SKM-1 (cell line): ENCODE measurements around the gene PTPRZ1.
A peak's percentile ranks its signal among the peaks of the same experiment; 100 is the strongest.

Experiments
- DNase-seq: peaks from one replicate; lab custom pipeline; 2025; ENCODE audit not compliant: unreplicated experiment; lab: John Stamatoyannopoulos, UW

Gene PTPRZ1

DNA sequence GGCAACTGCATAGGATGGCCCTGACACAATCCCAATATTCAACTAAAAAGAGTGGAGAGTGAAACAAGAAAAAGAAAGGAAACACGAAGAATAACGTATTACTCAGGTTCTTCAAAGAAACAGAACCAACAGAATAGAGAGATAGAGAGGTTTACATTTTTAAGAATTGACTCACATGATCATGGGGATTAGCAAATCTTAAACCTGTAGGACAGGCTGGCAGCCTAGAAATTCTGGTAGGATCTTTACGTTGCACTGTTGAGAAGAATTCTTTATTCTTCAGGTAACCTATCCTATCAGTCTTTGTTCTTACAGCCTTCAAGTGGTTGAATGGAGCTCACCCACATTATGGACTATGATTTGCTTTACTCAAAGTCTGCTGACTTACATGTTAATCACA is 167.2 kb downstream of the PTPRZ1 start:
- no peak for DNase-seq

DNA sequence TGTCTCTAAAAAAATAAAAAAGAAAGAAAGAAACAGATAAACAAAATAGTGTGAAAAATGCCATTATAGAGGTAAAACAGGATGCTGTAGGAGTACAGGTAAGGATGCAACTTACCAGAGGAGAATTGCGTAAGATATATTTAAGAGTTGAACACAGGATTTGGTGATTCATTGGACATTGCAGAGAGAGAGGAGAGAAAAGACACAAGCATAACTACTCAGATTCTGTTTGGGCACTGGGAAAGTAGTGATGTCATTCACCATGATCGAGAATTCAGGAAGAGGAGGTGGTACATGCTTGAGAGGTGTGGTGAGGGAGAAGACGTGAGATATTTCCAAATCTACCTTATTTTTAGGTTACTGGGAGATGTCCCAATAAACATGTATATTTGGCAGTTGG is 173.4 kb downstream of the PTPRZ1 start:
- no peak for DNase-seq

GRCh38 chr7:122054393-122054792 is 181.4 kb downstream of the PTPRZ1 start:
- DNase-seq, result no peak

- DNase-seq, result no peak
Measured at GRCh38 chr7:122055073-122055472, 182.1 kb downstream of the PTPRZ1 start.

DNA sequence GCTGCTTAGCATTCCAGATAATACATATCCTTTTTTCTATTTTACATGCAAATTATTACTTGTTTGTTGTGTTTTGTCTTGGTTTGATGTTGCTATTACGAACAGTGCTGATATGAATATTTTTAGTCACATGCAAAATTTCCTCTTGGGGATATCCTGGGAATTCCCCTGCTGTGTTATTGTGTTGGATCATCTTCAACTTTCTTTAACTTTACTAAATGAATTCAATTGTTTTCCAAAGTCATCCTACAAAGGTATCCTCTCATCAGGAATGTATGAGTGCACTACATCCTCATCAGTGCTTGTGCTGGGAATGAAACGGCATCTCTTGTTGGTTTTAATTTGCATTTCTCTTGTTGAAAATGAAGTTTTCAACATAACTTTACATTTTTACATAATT is 184.0 kb downstream of the PTPRZ1 start:
- DNase-seq, result no peak

GRCh38 chr7:122059542-122059941 is 186.6 kb downstream of the PTPRZ1 start:
- no peak for DNase-seq

DNA sequence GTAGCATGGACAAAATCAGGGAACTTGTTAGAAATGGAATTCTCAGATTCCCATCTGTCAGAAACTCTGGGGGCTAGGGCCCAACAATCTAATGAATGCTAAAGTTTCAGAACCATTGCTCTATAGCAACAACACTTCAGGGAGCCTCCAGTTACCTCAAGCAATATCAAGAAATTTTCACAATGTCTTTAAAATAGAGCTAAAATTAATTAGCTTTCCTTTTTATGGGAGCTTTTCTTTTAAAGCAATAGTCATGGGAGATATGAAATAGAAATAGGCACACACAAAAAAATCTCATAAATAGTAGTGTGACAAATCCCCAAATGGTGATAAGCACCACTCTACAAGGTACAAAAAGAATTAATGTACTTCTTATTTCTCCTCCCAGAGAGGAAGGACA is 190.2 kb downstream of the PTPRZ1 start:
- DNase-seq, result no peak

DNA sequence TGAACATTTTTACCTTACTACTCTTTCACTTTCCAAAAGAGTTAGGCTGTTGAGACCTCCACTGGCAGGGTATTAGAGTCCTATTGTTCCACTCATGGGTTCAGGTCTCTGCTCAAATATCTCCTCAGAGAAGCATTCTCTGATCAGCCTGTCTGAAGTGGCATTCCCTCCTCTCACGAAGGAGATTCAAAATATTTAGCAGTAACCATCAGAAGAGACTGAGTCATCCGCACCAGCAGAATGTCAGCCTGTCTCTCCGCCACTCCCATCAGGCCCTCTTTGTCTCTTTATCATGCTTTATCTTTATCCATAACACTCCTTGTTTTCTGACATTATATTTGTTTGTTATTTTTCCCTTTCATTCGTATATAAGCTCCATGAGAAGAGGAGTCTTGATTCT is 192.0 kb downstream of the PTPRZ1 start:
- no peak for DNase-seq

GRCh38 chr7:122067077-122067476 is 194.1 kb downstream of the PTPRZ1 start:
- no peak for DNase-seq

DNA sequence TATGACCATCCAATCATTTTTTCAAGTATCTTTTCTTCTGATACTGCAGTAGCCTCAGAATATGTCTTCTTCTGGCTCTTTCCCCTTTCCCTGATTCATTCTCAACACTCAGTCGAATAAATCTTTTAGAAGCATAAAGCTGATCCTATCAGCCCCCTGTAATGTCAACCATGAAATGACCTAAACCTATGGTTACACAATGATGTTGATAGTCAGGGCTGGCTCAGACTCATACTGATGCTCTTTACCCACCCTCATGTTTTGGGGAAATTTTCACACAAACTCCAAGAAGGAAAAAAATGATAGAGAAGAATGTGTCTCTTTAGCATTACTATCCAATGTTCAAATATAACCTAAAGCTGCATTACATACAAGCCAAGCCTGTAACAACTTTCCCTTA is 195.1 kb downstream of the PTPRZ1 start:
- DNase-seq, result no peak

DNA sequence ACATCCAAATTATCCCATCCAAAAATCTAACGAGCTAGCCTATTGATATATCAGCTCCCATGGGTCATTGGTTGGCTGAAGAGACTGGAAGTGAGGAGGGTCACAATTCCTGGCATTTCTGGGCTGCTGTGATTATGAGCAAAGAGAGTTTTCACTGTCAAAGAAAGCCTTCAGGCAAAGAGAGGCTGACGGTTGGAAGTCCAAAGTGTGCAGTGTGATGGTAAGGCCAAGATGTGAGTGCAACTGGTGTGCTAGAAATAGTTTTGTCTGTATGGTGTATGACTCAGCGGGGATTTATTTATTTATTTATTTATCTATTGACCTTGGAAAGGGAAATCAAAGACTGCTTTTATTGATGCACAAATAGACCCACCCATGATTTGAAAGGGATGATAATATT is 196.0 kb downstream of the PTPRZ1 start:
- DNase-seq, result no peak

DNA sequence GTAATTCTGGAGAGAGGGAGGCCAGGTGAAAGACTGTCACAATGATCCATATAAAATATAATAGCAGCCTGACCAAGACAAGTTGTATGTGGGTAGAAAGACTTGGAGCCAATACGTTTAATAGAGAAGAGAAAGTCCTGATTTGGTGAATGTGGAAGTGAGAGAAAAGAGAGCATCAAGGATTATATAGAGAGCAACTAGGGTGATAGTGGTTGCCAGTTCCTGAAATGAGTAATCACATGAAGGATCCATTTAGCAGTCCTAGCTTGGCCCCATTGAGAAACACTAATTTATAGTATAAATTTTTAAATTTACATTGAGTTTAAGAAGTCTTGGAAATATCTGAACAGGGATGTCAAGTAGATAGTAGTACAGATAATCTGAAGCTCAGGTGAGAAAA is 197.1 kb downstream of the PTPRZ1 start:
- no peak for DNase-seq

DNA sequence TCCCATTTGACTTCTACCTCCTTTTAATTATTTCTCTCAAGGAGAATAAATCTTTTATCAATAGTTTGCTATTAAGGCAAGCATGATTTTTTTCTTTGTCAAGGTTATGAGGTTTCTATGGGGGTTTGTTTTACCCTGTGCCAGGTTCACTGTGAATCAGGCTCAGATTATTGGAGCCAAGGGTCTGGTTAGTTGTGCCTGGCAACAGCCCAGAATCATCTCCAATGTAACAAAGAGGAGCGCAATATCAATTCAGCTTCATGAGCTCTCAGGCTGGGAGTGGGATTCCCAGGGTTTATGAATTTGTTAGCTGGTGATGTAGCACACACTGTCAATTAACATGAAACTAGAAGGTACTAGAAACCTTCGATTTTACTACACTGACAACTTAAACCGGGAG is 197.9 kb downstream of the PTPRZ1 start:
- no peak for DNase-seq

GRCh38 chr7:122072272-122072671 is 199.3 kb downstream of the PTPRZ1 start:
- DNase-seq, result no peak

GRCh38 chr7:122072924-122073599 is 200.1 kb downstream of the PTPRZ1 start:
- DNase-seq, result no peak

DNA sequence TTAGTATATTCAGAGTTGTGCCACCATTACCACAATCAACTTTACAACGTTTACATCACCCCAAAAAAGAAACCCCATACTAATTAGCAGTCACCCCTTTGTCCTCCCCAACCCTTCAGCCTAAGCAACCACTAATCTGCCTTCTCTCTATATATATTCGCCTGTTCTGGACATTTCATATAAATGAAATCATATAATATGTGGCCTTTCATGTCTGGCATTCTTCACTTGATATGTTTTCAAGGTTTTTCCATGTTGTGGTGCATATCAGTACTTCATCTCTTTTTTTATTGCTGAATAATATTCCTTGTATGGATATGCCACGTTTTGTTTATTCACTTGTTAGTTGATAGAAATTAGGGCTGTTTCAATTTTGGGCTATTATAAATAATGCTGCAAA is 200.7 kb downstream of the PTPRZ1 start:
- no peak for DNase-seq

- DNase-seq, result no peak
Measured at GRCh38 chr7:122082160-122082559, 209.2 kb downstream of the PTPRZ1 start.

DNA sequence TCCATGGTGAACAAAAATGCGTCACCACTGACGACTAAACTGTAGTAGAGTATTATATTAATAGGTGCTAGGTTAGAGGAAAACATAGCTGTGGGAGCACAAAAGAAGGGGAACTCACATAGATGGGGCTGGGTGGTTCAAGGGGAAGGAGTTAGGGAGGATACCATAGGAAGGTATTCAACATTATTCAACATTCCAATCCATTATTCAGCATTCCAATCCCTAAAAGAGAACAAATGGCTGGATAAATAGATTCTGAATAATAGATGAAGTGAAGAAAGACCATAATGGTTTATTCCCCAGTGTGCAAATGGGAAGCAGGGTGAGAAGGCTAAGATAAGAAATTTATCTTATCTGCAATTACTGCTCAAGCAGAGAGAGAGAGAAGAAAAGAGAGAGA is 209.7 kb downstream of the PTPRZ1 start:
- no peak for DNase-seq

- DNase-seq, result peak; percentile 53
Measured at GRCh38 chr7:122092964-122093797, 220.2 kb downstream of the PTPRZ1 start.

DNA sequence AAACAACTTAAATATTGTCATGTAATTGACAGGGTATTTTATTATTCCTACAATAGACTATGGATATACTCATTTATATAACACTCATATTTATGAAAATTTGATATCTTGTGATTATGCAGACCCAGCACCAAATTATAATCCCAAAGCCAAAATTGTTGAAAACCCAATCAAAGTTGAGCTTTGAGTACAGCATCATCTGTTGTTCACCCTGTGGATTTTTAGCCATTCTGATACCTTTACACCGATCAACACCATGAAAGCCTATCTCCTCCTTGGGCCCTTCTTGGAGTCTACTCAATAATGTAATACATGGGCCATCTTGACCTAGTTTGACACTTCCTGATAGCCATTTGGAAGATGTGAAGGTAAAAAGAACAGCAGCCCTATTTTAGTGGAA is 221.6 kb downstream of the PTPRZ1 start:
- no peak for DNase-seq

DNA sequence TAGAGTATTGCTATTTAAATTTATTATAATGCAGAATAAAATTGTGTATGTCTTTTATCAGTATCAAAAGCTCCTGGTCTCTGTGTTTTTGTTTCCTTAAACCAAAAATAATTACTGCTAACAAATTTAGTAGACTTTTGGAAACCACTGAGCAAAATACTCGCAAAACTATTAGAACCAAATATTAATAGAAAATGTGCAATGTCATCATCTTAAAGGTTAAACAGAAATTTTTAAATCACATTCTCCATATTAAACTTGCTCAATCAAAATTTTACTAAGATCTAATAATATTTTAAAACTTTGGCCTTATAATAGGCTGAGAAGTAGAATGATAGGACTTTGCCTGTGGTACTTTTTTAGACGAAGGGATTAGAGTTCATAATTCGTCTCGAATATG is 222.7 kb downstream of the PTPRZ1 start:
- no peak for DNase-seq

DNA sequence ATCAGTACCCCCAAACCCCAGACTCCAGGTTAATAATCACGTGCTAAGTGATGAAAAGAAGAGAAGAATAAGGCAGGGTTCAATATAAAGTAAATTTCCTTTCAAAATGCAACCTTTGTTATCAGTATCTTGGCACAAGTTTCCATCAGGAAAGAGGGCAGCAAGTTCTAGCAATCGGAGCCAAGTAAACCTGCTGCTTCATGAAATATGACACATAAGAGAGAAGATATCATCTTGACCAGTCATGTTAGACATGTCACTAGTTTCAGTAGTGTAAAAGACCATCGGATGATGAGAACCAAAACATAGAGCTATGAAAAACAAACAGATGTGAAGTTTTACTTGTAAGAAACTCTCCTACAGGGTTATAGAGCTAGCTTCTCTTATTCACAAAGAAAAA is 227.1 kb downstream of the PTPRZ1 start:
- no peak for DNase-seq

DNA sequence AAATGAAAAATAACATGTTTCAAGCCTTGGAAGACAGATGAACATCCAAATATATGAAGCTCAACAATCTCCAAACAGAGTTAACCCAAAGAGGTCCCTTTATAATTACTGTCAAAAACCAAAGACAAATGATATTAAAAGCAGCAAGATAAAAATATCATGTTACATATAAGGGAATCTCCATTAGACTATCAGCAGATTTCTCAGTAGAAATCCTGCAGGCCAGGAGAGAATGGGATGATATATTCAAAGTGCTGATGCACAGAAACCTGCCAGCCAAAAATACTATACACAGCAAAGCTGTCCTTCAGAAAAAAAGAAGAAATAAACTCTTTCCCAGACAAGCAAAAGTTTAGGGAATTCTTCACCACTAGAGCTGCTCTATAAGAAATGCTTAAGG is 230.1 kb downstream of the PTPRZ1 start:
- no peak for DNase-seq
